GM21619 (cell line): ENCODE measurements around the gene TAF4.
"Not testable (repeated sequence)": the region's sequence is repeated elsewhere in the genome, so short reads cannot be mapped to it uniquely, and the experiment has no call there.

Experiments used
- ATAC-seq: cut with Tn5 transposase; IDR thresholded peaks from one replicate; pipeline ENCODE4 v1.9.1; 2021; ENCODE audit not compliant: unreplicated experiment

TAF4 gene

DNA sequence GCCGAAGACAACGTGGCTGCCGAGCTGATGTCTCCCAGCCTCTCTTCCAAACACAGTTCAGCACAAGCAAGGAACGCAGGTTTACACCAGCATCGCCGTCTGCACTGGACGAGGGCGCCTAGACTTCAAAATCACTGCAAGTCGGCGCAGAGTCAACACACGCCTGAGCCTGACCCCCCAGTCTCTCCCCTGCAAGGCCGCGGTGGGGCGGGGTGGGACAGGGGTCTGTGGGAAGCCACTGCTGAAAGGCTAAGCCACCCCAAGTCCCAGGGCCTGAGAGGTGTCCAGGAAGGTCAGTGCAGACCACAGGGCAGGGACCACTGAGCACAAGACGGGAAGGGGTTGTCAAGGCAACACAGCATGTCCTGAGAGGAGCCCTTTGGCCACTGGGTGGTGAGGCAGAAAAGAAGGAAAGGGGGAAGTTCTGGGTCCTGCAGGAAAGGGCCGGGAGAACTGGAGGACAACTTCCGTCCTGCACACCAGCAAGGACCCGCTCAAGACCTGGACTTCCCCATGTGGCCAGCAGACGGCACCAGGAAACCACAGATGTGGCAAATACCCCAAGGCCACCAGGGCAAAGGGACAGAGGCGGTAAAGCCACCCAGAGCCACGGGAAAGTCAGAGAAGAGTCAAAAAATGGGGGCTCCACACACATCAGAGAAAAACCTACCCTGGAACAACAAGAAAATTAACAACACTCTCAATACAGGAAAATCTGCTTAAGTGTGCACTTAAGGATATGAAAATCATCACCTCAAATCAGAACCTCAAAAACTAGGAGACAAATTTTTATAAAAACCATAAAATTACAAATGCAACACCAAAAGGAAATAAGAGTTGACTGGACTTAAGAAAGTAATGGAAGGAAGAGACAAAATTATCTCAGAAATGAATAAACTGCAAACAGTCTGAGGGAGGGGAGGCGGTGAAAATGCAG, 84.8 kb downstream of the TAF4 start:
- no peak for ATAC-seq

DNA sequence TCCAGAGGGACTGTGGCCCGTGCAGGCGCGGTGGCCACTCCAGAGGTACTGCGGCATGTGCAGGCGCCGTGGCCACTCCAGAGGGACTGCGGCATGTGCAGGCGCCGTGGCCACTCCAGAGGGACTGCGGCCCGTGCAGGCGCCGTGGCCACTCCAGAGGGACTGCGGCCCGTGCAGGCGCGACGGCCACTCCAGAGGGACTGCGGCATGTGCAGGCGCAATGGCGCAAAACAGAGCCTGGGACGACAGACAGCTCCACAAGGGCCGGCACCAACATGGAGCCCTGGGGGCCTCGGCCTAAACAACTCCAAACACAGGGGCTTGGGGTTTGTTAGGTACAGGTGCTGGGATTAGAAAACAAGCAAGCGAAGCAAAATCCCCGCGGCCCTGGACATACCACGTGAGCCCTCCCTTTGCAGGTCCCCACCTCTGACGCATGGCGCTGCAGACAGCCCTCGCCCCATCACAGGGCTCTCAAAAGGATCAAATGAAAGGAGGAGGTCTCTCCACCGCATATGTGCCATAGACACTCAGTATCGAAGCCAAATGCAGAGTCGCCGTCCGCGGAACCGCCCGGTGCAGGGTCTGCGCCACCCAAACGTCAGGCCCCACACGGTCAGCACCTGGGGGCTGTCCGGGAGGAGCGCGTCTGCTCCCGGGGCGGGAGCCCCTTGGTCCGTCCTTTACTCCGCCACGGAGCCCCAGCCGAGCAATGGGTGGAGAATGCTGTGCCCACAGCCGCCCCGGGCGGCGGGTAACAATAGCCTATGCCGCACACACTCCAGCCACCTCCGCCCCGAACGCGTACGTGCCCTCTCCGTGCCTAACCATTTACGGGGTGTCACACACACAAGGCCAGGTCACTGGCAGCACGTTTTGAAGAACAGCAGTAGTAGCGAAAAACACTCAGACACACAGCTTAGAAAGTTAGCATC, 85.7 kb downstream of the TAF4 start:
- no peak for ATAC-seq

DNA sequence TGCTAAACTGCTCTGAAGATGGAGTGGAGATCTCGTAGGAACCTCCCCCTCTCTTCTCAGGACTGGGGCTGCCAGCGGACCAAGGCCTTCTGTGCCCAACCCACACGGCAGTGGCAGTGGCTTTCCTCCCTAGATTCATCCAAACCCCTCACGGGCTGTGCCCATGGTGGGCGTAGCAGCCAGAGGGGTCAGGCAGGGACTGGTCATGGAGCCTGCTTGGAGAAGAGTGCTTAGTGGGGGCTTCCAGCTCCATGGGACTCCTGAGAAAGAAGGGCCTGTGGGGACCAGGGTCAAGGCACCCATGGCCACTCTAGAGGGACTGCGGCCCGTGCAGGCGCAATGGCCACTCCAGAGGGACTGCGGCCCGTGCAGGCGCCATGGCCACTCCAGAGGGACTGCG, 86.6 kb downstream of the TAF4 start:
- ATAC-seq = no peak

- no peak for ATAC-seq
Observed at GRCh38 chr20:61978491-61978890, 87.2 kb downstream of the TAF4 start.

DNA sequence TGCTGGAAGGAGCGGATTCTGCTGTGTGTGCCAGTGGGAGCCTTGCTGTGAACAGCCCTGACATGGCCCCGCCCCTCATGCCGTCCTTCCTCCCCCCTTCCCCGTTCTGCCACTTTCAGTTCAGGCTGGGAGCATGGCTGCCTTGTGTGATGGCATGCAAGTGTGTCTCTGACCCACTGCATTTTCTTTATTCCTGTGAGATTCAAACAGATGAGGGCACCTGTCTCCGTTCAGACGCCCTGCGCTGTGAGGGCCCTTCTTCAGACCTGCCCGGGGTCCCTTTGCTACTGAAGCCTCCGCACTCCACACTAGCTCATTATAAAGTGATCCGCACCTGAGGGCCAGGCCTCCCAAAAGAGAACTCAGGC, 88.3 kb downstream of the TAF4 start:
- ATAC-seq = no peak

DNA sequence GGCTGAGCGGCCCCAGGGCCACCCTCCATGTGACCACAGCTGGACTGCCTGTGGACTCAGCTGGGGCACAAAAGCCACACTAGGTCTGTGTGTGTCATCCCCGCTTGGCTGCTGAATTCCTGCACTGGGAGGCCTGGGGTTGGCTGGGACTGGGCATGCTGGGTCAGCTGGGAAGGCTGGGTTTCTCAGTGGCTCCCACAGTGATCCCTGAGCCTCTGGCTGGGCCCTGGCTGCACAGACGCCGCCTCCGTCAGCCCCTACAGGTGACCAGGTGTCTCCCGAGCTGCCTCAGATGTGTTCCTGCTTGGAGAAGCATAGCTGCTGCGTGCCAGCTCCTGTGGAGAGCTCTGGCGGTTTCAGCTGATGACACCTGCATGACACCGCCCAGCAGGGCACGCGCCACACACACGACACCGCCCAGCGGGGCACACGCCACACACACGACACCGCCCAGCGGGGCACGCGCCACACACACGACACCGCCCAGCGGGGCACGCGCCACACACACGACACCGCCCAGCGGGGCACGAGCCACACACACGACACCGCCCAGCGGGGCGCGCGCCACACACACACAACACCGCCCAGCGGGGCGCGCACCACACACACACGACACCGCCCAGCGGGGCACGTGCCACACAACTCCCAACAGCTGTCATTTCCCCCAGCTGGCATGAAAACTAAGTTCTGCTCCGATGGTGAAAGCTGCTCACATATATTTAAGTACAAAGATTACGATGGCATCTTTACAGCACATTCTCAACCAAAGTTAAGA, 88.8 kb downstream of the TAF4 start:
- ATAC-seq = no peak

GRCh38 chr20:61976263-61976643, 89.4 kb downstream of the TAF4 start:
- no peak for ATAC-seq

- ATAC-seq = no peak
Observed at GRCh38 chr20:61975407-61976129, 90.1 kb downstream of the TAF4 start.

- ATAC-seq = no peak
Observed at GRCh38 chr20:61974357-61974665, 91.4 kb downstream of the TAF4 start.

DNA sequence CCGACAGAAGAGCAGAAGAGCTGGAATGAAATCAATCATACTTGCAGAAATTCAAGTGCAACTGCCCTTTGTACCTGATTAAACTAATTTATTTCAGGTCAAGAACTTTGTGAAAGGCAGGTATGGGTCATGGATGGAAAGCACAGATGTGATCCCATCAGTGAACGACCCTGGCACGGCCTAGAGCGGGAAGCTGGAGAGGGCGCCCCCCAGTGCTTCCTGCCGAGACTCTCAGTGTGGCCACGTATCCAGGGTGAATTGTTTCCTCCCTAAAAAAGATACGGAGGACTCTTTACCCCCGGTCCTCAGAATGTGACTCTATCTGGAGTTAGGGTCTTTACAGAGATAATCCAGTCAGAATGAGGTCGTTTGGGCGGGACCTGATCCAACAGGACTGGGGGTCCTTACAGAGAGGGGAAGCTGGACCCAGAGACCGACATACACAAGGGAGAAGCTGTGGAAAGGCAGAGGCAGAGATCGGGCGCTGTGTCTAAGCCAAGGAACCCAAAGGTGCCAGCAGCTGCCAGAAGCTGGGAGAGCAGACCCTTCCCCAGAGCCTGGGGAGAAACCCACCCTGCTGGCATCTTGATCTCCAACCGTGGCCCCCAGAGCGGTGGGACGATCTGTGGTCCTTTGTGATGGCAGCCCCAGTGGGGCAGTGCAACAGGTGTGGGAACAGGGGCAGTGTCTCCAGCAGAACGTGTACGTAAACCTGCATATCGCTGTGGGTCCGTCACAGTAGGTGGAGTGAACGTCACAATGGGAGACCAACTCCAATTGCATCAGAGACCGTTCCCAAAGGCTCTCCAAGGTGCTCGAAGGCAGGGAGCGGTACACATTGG, 91.9 kb downstream of the TAF4 start:
- ATAC-seq = no peak

DNA sequence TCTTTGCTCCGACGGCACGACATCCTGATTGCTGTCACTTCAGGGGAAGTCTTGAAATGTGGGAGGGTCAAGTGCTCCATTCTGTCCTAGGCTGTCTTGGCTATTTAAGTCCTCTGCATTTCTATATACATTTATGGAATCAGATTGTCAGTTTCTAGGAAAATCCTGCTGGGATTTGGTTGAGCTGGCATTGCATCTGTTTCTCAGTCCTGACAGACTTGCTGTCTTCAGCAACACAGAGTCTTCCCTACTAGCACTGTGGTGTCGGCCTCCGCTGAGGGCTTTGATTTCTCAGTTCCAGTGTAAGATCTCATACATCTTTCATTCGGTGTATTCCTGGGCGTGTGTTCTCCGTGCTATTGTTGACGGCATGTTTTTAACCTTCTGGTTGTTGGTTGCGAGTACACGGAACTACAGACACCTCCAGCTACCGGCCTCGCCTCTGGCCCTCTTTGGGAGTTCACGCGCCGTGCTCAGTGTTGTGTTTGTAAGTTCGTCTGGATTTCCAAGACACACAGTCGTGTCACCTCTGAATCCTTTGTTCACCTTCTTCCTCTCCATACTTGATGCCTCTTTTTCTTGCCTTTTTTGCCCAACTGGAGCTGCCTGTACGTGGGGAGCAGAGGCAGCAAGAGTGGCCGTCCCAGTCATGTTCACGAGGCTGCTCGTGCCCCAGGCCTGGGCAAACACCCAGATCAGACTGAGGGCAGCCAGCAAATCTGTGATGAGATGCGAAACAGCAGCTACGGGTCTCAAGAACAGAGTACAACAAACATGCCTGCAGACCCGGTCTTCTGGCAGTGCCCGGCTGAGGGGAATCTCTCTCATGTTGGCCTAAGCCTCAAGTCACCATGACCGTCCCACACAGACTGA, 92.8 kb downstream of the TAF4 start:
- ATAC-seq = no peak

DNA sequence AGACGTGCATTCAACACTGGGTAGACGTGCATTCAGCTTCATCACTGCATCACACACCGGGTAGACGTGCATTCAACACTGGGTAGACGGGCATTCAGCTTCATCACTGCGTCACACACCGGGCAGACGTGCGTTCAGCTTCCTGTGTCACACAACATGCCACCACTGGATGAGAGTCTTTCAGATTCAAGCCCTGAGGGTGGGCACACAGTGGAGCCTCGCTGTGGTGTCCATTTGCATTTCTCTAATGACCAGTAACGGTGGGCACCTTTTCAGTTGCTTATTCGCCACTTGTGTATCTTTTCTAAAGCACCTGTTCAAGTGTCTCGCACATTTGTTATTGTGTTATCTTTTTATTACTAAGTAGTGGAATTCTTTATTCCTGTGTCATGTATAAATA, 94.1 kb downstream of the TAF4 start:
- not testable (repeated sequence) for ATAC-seq

GRCh38 chr20:61970357-61970756, 95.3 kb downstream of the TAF4 start:
- no peak for ATAC-seq

DNA sequence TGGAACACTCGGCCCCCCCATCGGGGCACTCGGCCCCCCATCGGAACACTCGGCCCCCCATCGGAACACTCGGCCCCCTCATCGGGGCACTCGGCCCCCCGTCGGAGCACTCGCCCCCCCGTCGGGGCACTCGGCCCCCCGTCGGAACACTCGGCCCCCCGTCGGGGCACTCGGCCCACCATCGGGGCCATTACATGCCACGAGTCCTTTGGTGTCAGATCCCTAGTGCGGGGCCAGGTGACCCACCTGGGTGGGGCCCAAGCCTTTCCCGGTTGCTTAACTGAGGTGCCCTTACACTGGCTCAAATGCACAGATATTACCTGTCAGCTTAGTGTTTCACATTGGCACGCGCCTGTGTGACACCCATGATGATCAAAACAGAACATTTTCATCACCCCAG, 95.9 kb downstream of the TAF4 start:
- no peak for ATAC-seq

- no peak for ATAC-seq
Observed at GRCh38 chr20:61968932-61969331, 96.7 kb downstream of the TAF4 start.

GRCh38 chr20:61968036-61968810, 97.5 kb downstream of the TAF4 start:
- ATAC-seq = no peak

GRCh38 chr20:61967300-61967699, 98.4 kb downstream of the TAF4 start:
- no peak for ATAC-seq
